Glutamatergic neuron (in vitro differentiated cells): ENCODE measurements around the gene CCDC187. TPM values are rescaled to one million over a fixed set of nuclear protein-coding genes. Genes with fewer than 3 reads are reported as not detected.

Experiments used
- DNase-seq: peaks from one replicate; pipeline ENCODE4 v3.0.0; 2022
- H3K27ac Mint-ChIP-seq: one replicate; pipeline ENCODE4 v1.8.0; 2020; ENCODE audit warnings: mild to moderate bottlenecking, mixed read lengths, inconsistent platforms; ENCODE audit not compliant: unreplicated experiment
- H3K27me3 Mint-ChIP-seq: one replicate; pipeline ENCODE4 v1.8.0; 2020; ENCODE audit warnings: mild to moderate bottlenecking, moderate library complexity, mixed read lengths, inconsistent platforms; ENCODE audit not compliant: unreplicated experiment
- H3K36me3 Mint-ChIP-seq: one replicate; pipeline ENCODE4 v1.8.0; 2020; ENCODE audit warnings: mild to moderate bottlenecking, mixed read lengths, inconsistent platforms; ENCODE audit not compliant: unreplicated experiment
- H3K4me1 Mint-ChIP-seq: one replicate; pipeline ENCODE4 v1.8.0; 2020; ENCODE audit warnings: mild to moderate bottlenecking, low read depth, mixed read lengths, inconsistent platforms; ENCODE audit not compliant: unreplicated experiment
- H3K4me3 Mint-ChIP-seq: one replicate; pipeline ENCODE4 v1.8.0; 2020; ENCODE audit warnings: mild to moderate bottlenecking, mixed read lengths, inconsistent platforms; ENCODE audit not compliant: unreplicated experiment
- H3K9me3 Mint-ChIP-seq: one replicate; pipeline ENCODE4 v1.8.0; 2020; ENCODE audit warnings: mild to moderate bottlenecking, moderate library complexity, mixed read lengths, inconsistent platforms; ENCODE audit not compliant: unreplicated experiment
- total RNA-seq: library from RNA; stranded (reverse); fragmentation: NEBNext Ultra II Directional; extraction: Animal tissue kit (Norgen Biotek cat#: 25700); gene quantifications from one replicate; pipeline ENCODE4 v1.2.1, GENCODE V29; 2021; ENCODE audit not compliant: unreplicated experiment
- TF ChIP-seq, protein P1 (sequence below): fragments of 200-600 bp; sonication (generic); IDR thresholded peaks from one replicate; pipeline ENCODE4 v1.5.0; 2021; ENCODE audit not compliant: partially characterized antibody, unreplicated experiment

CCDC187 gene
- total RNA-seq, 1 donor from 2014 or later: 15.8 TPM

DNA sequence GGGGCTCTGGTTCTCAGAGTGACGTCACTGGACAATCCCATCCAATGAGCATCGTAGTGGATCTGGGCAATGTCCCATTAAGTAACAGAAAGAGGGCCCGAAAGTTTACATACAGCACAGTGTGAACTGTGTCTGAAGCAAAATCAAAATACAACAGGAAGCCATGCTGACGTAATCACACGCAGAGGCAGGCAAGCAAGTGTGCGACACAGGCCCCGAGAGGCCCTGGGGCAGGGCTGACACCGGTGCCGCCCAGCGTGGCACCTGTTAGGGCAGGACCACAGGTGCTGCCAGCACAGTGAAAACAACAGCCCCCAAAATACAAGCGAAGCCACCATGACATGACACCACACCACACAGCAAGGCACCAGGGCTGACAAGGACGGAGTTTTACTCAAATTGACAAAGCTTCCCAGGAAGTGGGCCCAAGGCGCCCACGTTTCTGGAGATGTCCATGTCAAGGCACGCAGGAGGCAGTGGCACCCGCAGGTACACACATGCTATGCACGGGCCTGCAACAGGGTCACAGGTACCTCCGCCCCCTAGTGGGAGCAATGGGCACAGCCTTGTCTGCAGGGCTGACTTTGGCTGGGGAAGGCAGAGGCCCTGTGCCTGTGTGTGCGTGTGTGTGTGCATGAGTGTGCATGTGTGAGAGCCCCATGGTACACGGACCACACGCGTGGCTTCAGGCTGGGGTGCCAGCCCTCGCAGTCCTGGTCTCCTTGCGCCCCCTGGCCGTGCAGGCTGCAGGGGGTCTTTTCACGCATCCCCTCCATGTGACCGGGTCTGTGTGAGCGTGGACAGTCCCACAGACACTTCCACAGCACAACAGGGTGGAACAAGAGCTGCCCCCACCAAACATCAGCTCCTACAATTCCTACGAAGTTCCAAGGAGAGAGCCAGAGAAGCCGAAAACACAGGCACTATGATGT lies 77.9 kb downstream of the CCDC187 start:
- no peak overlapping the region for H3K27ac Mint-ChIP-seq
- peaks cover 2% of the 10 kb centered on the region for H3K27me3 Mint-ChIP-seq

GRCh38 chr9:136225366-136225747 lies 78.5 kb downstream of the CCDC187 start:
- no peak overlapping the region for H3K4me3 Mint-ChIP-seq
- H3K27ac Mint-ChIP-seq: no peak overlapping the region
- peaks cover 2% of the 10 kb centered on the region for H3K27me3 Mint-ChIP-seq
- H3K9me3 Mint-ChIP-seq: peaks cover 4% of the 10 kb centered on the region
- TF ChIP-seq, protein P1, sequence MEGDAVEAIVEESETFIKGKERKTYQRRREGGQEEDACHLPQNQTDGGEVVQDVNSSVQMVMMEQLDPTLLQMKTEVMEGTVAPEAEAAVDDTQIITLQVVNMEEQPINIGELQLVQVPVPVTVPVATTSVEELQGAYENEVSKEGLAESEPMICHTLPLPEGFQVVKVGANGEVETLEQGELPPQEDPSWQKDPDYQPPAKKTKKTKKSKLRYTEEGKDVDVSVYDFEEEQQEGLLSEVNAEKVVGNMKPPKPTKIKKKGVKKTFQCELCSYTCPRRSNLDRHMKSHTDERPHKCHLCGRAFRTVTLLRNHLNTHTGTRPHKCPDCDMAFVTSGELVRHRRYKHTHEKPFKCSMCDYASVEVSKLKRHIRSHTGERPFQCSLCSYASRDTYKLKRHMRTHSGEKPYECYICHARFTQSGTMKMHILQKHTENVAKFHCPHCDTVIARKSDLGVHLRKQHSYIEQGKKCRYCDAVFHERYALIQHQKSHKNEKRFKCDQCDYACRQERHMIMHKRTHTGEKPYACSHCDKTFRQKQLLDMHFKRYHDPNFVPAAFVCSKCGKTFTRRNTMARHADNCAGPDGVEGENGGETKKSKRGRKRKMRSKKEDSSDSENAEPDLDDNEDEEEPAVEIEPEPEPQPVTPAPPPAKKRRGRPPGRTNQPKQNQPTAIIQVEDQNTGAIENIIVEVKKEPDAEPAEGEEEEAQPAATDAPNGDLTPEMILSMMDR: no peak
- no peak for DNase-seq
- peaks cover 5% of the 10 kb centered on the region for H3K36me3 Mint-ChIP-seq
- peaks cover 19% of the 10 kb centered on the region for H3K4me1 Mint-ChIP-seq

More for the DNA sequence above, 77.9 kb downstream of the CCDC187 start:
- peak; percentile 81 for DNase-seq
- Mint-ChIP-seq H3K9me3 (peaks cover 4% of the 10 kb centered on the region), H3K4me3 (no peak overlapping the region), H3K36me3 (peaks cover 5% of the 10 kb centered on the region), H3K4me1 (peaks cover 22% of the 10 kb centered on the region)
- TF ChIP-seq, protein P1: peak; percentile 90

- Mint-ChIP-seq H3K27ac (no peak overlapping the region), H3K36me3 (peaks cover 5% of the 10 kb centered on the region), H3K9me3 (peaks cover 4% of the 10 kb centered on the region), H3K27me3 (peaks cover 2% of the 10 kb centered on the region), H3K4me3 (no peak overlapping the region), H3K4me1 (peaks cover 17% of the 10 kb centered on the region)
- TF ChIP-seq, protein P1: no peak
- DNase-seq: no peak
These were observed 79.8 kb downstream of the CCDC187 start for GRCh38 chr9:136223871-136224640.

DNA sequence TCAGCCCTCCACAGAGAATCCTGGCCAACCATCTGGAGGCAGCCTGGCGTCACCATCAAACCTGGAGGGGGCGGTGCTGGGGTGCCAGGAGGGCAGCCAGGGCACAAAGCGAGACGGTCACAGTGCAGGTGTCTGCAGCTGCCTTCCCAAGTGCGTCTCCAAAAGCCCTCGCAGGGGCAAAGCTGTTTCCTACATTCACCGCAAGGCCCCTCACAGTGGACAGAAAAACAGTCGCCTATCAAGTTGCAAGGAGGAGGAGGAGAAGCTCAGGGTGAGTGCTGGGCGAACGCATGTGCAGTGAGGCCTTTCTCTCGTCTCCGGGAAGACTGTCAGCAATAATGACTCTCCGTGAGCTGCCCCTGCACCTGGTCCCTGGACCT lies 81.0 kb downstream of the CCDC187 start:
- Mint-ChIP-seq H3K9me3 (peaks cover 4% of the 10 kb centered on the region), H3K4me3 (no peak overlapping the region), H3K27me3 (peaks cover 2% of the 10 kb centered on the region), H3K27ac (no peak overlapping the region), H3K4me1 (peaks cover 17% of the 10 kb centered on the region), H3K36me3 (peaks cover 5% of the 10 kb centered on the region)
- TF ChIP-seq, protein P1: no peak
- DNase-seq: no peak
